ENCODE measurements around the gene IRF4. TPM values are rescaled to one million over a fixed set of nuclear protein-coding genes. Genes with fewer than 3 reads are reported as not detected.

IRF4 gene
- total RNA-seq, 1 donor from 2014 or later: 0.04 TPM

GRCh38 chr6:352474-352873 lies 39.1 kb upstream of the IRF4 start:
- H3K27me3 ChIP-seq (ENCODE audit: control insufficient read depth, insufficient read depth, low read length): no peaks in the 10 kb centered on the region
- no peak overlapping the region for H3K4me3 ChIP-seq (ENCODE audit: low read depth, low read length)
- no peaks in the 10 kb centered on the region for H3K36me3 ChIP-seq (ENCODE audit: control insufficient read depth, insufficient read depth, low read length)
- no peak for DNase-seq (ENCODE audit: low read depth)
- TF ChIP-seq CTCF (IDR thresholded peaks at IDR 0.05; ENCODE audit: insufficient read depth, low read length, poor library complexity, severe bottlenecking): no peak

GRCh38 chr6:352896-353470 lies 38.6 kb upstream of the IRF4 start:
- no peak for TF ChIP-seq CTCF (IDR thresholded peaks at IDR 0.05; ENCODE audit: insufficient read depth, low read length, poor library complexity, severe bottlenecking)
- H3K27me3 ChIP-seq (ENCODE audit: control insufficient read depth, insufficient read depth, low read length): no peaks in the 10 kb centered on the region
- H3K36me3 ChIP-seq (ENCODE audit: control insufficient read depth, insufficient read depth, low read length): no peaks in the 10 kb centered on the region
- no peak overlapping the region for H3K4me3 ChIP-seq (ENCODE audit: low read depth, low read length)
- DNase-seq (ENCODE audit: low read depth): no peak

- Histone ChIP-seq H3K36me3 (ENCODE audit: control insufficient read depth, insufficient read depth, low read length) (no peaks in the 10 kb centered on the region), H3K4me3 (ENCODE audit: low read depth, low read length) (no peak overlapping the region), H3K27me3 (ENCODE audit: control insufficient read depth, insufficient read depth, low read length) (no peaks in the 10 kb centered on the region)
- TF ChIP-seq CTCF (IDR thresholded peaks at IDR 0.05; ENCODE audit: insufficient read depth, low read length, poor library complexity, severe bottlenecking): no peak
- DNase-seq (ENCODE audit: low read depth): no peak
These were observed 37.6 kb upstream of the IRF4 start for GRCh38 chr6:353642-354614.

- TF ChIP-seq CTCF (IDR thresholded peaks at IDR 0.05; ENCODE audit: insufficient read depth, low read length, poor library complexity, severe bottlenecking): no peak
- no peak for DNase-seq (ENCODE audit: low read depth)
These were observed 36.8 kb upstream of the IRF4 start for GRCh38 chr6:354631-355280.

GRCh38 chr6:355373-356208 lies 36.0 kb upstream of the IRF4 start:
- Histone ChIP-seq H3K4me3 (ENCODE audit: low read depth, low read length) (no peak overlapping the region), H3K36me3 (ENCODE audit: control insufficient read depth, insufficient read depth, low read length) (no peaks in the 10 kb centered on the region), H3K27me3 (ENCODE audit: control insufficient read depth, insufficient read depth, low read length) (no peaks in the 10 kb centered on the region)
- TF ChIP-seq CTCF (IDR thresholded peaks at IDR 0.05; ENCODE audit: insufficient read depth, low read length, poor library complexity, severe bottlenecking): no peak
- no peak for DNase-seq (ENCODE audit: low read depth)

More at GRCh38 chr6:354631-355280, 36.8 kb upstream of the IRF4 start:
- H3K36me3 ChIP-seq (ENCODE audit: control insufficient read depth, insufficient read depth, low read length): no peaks in the 10 kb centered on the region
- H3K27me3 ChIP-seq (ENCODE audit: control insufficient read depth, insufficient read depth, low read length): no peaks in the 10 kb centered on the region
- no peak overlapping the region for H3K4me3 ChIP-seq (ENCODE audit: low read depth, low read length)

All from kidney epithelial cell (primary cell).